Measurements from ENCODE around the gene NFIC.

Gene NFIC

GRCh38 chr19:3464587-3465235 lies 98.3 kb downstream of the NFIC start:
- peaks cover 3% of the 10 kb centered on the region for H3K36me3 ChIP-seq (ENCODE audit: insufficient read depth, insufficient read length, low read length)
- H3K4me1 ChIP-seq (ENCODE audit: insufficient read depth, insufficient read length) = peaks cover 4% of the 10 kb centered on the region
- no peak overlapping the region for H3K9ac ChIP-seq (ENCODE audit: insufficient read length, low read depth)
- H3K4me3 ChIP-seq (ENCODE audit: insufficient read length, low read depth) = no peak overlapping the region
- peaks cover 13% of the 10 kb centered on the region; the same call in 1 of the 2 replicates for H3K9me3 ChIP-seq (ENCODE audit: insufficient read depth, low read length)
- H3K27me3 ChIP-seq (ENCODE audit: insufficient read depth, insufficient read length) = peaks cover 3% of the 10 kb centered on the region
- DNase-seq (ENCODE audit: low read depth, low spot score) = no peak
- no peak for TF ChIP-seq YY1 (IDR thresholded peaks at IDR 0.05; ENCODE audit: insufficient read depth, insufficient read length)
- no peak for TF ChIP-seq SUZ12 (IDR thresholded peaks at IDR 0.05; ENCODE audit: extremely low read depth, insufficient read depth, insufficient read length)
- TF ChIP-seq ZNF274 (IDR thresholded peaks at IDR 0.05; ENCODE audit: low read depth, low read length) = no peak

GRCh38 chr19:3465552-3465951 lies 99.2 kb downstream of the NFIC start:
- H3K9ac ChIP-seq (ENCODE audit: insufficient read length, low read depth) = no peak overlapping the region
- peaks cover 3% of the 10 kb centered on the region for H3K36me3 ChIP-seq (ENCODE audit: insufficient read depth, insufficient read length, low read length)
- H3K4me3 ChIP-seq (ENCODE audit: insufficient read length, low read depth) = no peak overlapping the region
- TF ChIP-seq SUZ12 (IDR thresholded peaks at IDR 0.05; ENCODE audit: extremely low read depth, insufficient read depth, insufficient read length) (no peak), ZNF274 (IDR thresholded peaks at IDR 0.05; ENCODE audit: low read depth, low read length) (no peak), YY1 (IDR thresholded peaks at IDR 0.05; ENCODE audit: insufficient read depth, insufficient read length) (no peak)
- H3K4me1 ChIP-seq (ENCODE audit: insufficient read depth, insufficient read length) = peaks cover 6% of the 10 kb centered on the region
- H3K27me3 ChIP-seq (ENCODE audit: insufficient read depth, insufficient read length) = peaks cover 3% of the 10 kb centered on the region
- peaks cover 13% of the 10 kb centered on the region; the same call in 1 of the 2 replicates for H3K9me3 ChIP-seq (ENCODE audit: insufficient read depth, low read length)
- DNase-seq (ENCODE audit: low read depth, low spot score) = no peak

DNA sequence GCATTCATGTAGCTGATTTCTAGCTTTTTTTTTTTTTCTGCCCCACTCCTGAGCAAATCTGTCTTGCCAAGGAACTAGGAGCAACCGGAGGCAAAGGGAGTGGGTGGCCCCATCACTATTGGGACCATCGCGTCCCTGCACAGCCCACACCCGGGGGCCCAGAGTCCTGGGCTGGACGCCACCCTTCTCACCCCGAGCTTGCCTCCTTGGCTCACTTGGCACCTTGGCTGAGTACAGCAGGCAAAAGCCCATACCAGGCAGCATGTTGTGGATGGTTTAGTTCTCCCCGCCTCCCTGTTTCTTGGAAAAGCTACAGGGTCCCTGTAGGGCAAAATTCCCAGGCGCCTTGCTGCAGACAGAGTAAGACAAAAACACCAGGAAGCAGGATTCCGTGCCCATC lies 100.3 kb downstream of the NFIC start:
- H3K9ac ChIP-seq (ENCODE audit: insufficient read length, low read depth) = no peak overlapping the region
- no peak for TF ChIP-seq SUZ12 (IDR thresholded peaks at IDR 0.05; ENCODE audit: extremely low read depth, insufficient read depth, insufficient read length)
- TF ChIP-seq ZNF274 (IDR thresholded peaks at IDR 0.05; ENCODE audit: low read depth, low read length) = no peak
- no peak for TF ChIP-seq YY1 (IDR thresholded peaks at IDR 0.05; ENCODE audit: insufficient read depth, insufficient read length)
- no peak for DNase-seq (ENCODE audit: low read depth, low spot score)
- H3K9me3 ChIP-seq (ENCODE audit: insufficient read depth, low read length) = peaks cover 13% of the 10 kb centered on the region; the same call in 1 of the 2 replicates
- H3K36me3 ChIP-seq (ENCODE audit: insufficient read depth, insufficient read length, low read length) = peaks cover 3% of the 10 kb centered on the region
- H3K4me1 ChIP-seq (ENCODE audit: insufficient read depth, insufficient read length) = peaks cover 9% of the 10 kb centered on the region
- no peak overlapping the region for H3K4me3 ChIP-seq (ENCODE audit: insufficient read length, low read depth)
- H3K27me3 ChIP-seq (ENCODE audit: insufficient read depth, insufficient read length) = peaks cover 3% of the 10 kb centered on the region

GRCh38 chr19:3467437-3468198 lies 101.2 kb downstream of the NFIC start:
- Histone ChIP-seq H3K9ac (ENCODE audit: insufficient read length, low read depth) (no peak overlapping the region), H3K36me3 (ENCODE audit: insufficient read depth, insufficient read length, low read length) (peaks cover 3% of the 10 kb centered on the region), H3K9me3 (ENCODE audit: insufficient read depth, low read length) (peaks cover 13% of the 10 kb centered on the region; the same call in 1 of the 2 replicates), H3K4me3 (ENCODE audit: insufficient read length, low read depth) (no peak overlapping the region), H3K4me1 (ENCODE audit: insufficient read depth, insufficient read length) (peaks cover 13% of the 10 kb centered on the region), H3K27me3 (ENCODE audit: insufficient read depth, insufficient read length) (no peaks in the 10 kb centered on the region)
- TF ChIP-seq ZNF274 (IDR thresholded peaks at IDR 0.05; ENCODE audit: low read depth, low read length) (no peak), YY1 (IDR thresholded peaks at IDR 0.05; ENCODE audit: insufficient read depth, insufficient read length) (no peak), SUZ12 (IDR thresholded peaks at IDR 0.05; ENCODE audit: extremely low read depth, insufficient read depth, insufficient read length) (no peak)
- DNase-seq (ENCODE audit: low read depth, low spot score) = no peak

GRCh38 chr19:3468211-3468610 lies 101.8 kb downstream of the NFIC start:
- H3K27me3 ChIP-seq (ENCODE audit: insufficient read depth, insufficient read length) = no peaks in the 10 kb centered on the region
- DNase-seq (ENCODE audit: low read depth, low spot score) = no peak

GRCh38 chr19:3469638-3470499 lies 103.5 kb downstream of the NFIC start:
- Histone ChIP-seq H3K4me1 (ENCODE audit: insufficient read depth, insufficient read length) (peaks cover 13% of the 10 kb centered on the region), H3K9ac (ENCODE audit: insufficient read length, low read depth) (no peak overlapping the region), H3K4me3 (ENCODE audit: insufficient read length, low read depth) (no peak overlapping the region), H3K27me3 (ENCODE audit: insufficient read depth, insufficient read length) (peaks cover 6% of the 10 kb centered on the region), H3K9me3 (ENCODE audit: insufficient read depth, low read length) (peaks cover 13% of the 10 kb centered on the region; the same call in 1 of the 2 replicates), H3K36me3 (ENCODE audit: insufficient read depth, insufficient read length, low read length) (no peaks in the 10 kb centered on the region)
- TF ChIP-seq YY1 (IDR thresholded peaks at IDR 0.05; ENCODE audit: insufficient read depth, insufficient read length) (no peak), ZNF274 (IDR thresholded peaks at IDR 0.05; ENCODE audit: low read depth, low read length) (no peak), SUZ12 (IDR thresholded peaks at IDR 0.05; ENCODE audit: extremely low read depth, insufficient read depth, insufficient read length) (no peak)
- DNase-seq (ENCODE audit: low read depth, low spot score) = no peak

More at GRCh38 chr19:3468211-3468610, 101.8 kb downstream of the NFIC start:
- Histone ChIP-seq H3K9ac (ENCODE audit: insufficient read length, low read depth) (no peak overlapping the region), H3K4me1 (ENCODE audit: insufficient read depth, insufficient read length) (peaks cover 13% of the 10 kb centered on the region), H3K9me3 (ENCODE audit: insufficient read depth, low read length) (peaks cover 13% of the 10 kb centered on the region; the same call in 1 of the 2 replicates), H3K4me3 (ENCODE audit: insufficient read length, low read depth) (no peak overlapping the region), H3K36me3 (ENCODE audit: insufficient read depth, insufficient read length, low read length) (no peaks in the 10 kb centered on the region)
- no peak for TF ChIP-seq ZNF274 (IDR thresholded peaks at IDR 0.05; ENCODE audit: low read depth, low read length)
